GM12878 (cell line): ENCODE data around the gene DDX19B. TPM values are rescaled to one million over a fixed set of nuclear protein-coding genes. Genes with fewer than 3 reads are reported as not detected.

Experiments
- ATAC-seq: fragments of 200-7000 bp; cut with Tn5 transposase; 3 replicates; pipeline ENCODE4 v1.9.1; 2020; ENCODE audit warnings: mild to moderate bottlenecking, moderate library complexity
- BruUV-seq: library from RNA; stranded (reverse); fragments of 400-500 nt; replicated peaks from 2 replicates; lab custom pipeline; 2021; lab: Mats Ljungman, UMichigan
- CTCF ChIA-PET: fragments of 300-600 bp; sonication (Branson Sonifier 250); formaldehyde crosslinking; extraction: SDS; loops from one replicate; lab custom pipeline; 2021; ENCODE audit warnings: inconsistent platforms; lab: Yijun Ruan, JAX
- POLR2A ChIA-PET: fragments of 350-600 bp; formaldehyde crosslinking; extraction: SDS; loops from one replicate; lab custom pipeline; 2021; ENCODE audit warnings: inconsistent platforms; lab: Charles Lee
- RAD21 ChIA-PET: fragments of 300-600 bp; sonication (Branson Sonifier 250); formaldehyde crosslinking; loops from one replicate; lab custom pipeline; 2023; ENCODE audit warnings: antibody characterized with exemption; ENCODE audit not compliant: unreplicated experiment; lab: Charles Lee
- SMC1A ChIA-PET: fragments of 300-600 bp; sonication (Branson Sonifier 250); formaldehyde crosslinking; loops from one replicate; lab custom pipeline; 2023; ENCODE audit not compliant: unreplicated experiment, uncharacterized antibody; lab: Charles Lee
- DNase-seq: peaks from one replicate; pipeline ENCODE4 v3.0.0-alpha.2; 2011; ENCODE audit warnings: low read depth, low spot score
- FAIRE-seq: peaks from 3 replicates; lab custom pipeline; 2011; peaks lifted over from hg19 to GRCh38; lab: Jason Lieb, UNC
- H2AFZ ChIP-seq: 2 replicates; pipeline ENCODE4 v1.6.0; 2011; ENCODE audit warnings: low read depth, low read length, control low read depth; ENCODE audit not compliant: control insufficient read depth
- H3K27ac ChIP-seq: 2 replicates; pipeline ENCODE4 v1.5.1; 2011; ENCODE audit warnings: control low read depth; ENCODE audit not compliant: control insufficient read depth, insufficient read depth
- H3K27me3 ChIP-seq, 2 experiments: replicated peaks in 1 of 2; 2 replicates each; pipeline versions ENCODE4 v1.6.0 to v1.6.1; 2011; ENCODE audit warnings: low read length in 1 of 2; ENCODE audit not compliant: control insufficient read depth in 2 of 2, insufficient read depth in 2 of 2
- H3K36me3 ChIP-seq, 2 experiments: 2 replicates each; pipeline ENCODE4 v1.5.1; 2011; ENCODE audit warnings: low read length in 1 of 2; ENCODE audit not compliant: control insufficient read depth in 2 of 2, insufficient read depth in 2 of 2
- H3K4me1 ChIP-seq: 2 replicates; pipeline ENCODE4 v1.6.1; 2011; ENCODE audit warnings: mild to moderate bottlenecking, low read length, moderate library complexity, mixed read lengths; ENCODE audit not compliant: control insufficient read depth, insufficient read depth
- H3K4me2 ChIP-seq: 2 replicates; pipeline ENCODE4 v1.6.0; 2011; ENCODE audit warnings: control low read depth; ENCODE audit not compliant: control insufficient read depth, insufficient read depth
- H3K4me3 ChIP-seq: fragments of 200-600 bp; sonication (generic); 2 replicates; pipeline ENCODE4 v1.5.1; 2016
- H3K79me2 ChIP-seq: 2 replicates; pipeline ENCODE4 v1.6.0; 2011; ENCODE audit warnings: low read length; ENCODE audit not compliant: control insufficient read depth, insufficient read depth
- H3K9ac ChIP-seq: 2 replicates; pipeline ENCODE4 v1.8.0; 2011; ENCODE audit warnings: low read length, control low read depth, mixed read lengths; ENCODE audit not compliant: control insufficient read depth, insufficient read depth
- H3K9me3 ChIP-seq: replicated peaks from 3 replicates; pipeline ENCODE4 v1.5.1; 2011; ENCODE audit warnings: mild to moderate bottlenecking, low read length; ENCODE audit not compliant: control insufficient read depth, insufficient read depth
- H4K20me1 ChIP-seq: 2 replicates; pipeline ENCODE4 v1.6.0; 2011; ENCODE audit not compliant: control insufficient read depth, insufficient read depth
- CTCF ChIP-seq, 3 experiments: IDR thresholded peaks in 2 of 3; conservative IDR thresholded peaks in 1 of 3; 2 replicates each; pipeline ENCODE4 v1.5.1; 2011; ENCODE audit warnings: low read depth in 3 of 3, low read length in 3 of 3, mild to moderate bottlenecking in 3 of 3, control low read depth in 2 of 3, moderate library complexity in 2 of 3, inconsistent platforms in 1 of 3, mixed read lengths in 1 of 3; ENCODE audit not compliant: control insufficient read depth in 2 of 3, insufficient read depth in 1 of 3; ENCODE audit errors: extremely low read depth in 1 of 3
- POLR2AphosphoS5 ChIP-seq: IDR thresholded peaks from 2 replicates; pipeline ENCODE4 v1.6.1; 2011; ENCODE audit warnings: mild to moderate bottlenecking, low read length, inconsistent platforms
- RELA ChIP-seq: fragments of 450-650 bp; IDR thresholded peaks from 2 replicates; pipeline ENCODE4 v1.8.0; 2014; ENCODE audit warnings: borderline replicate concordance; ENCODE audit not compliant: partially characterized antibody
- RELB ChIP-seq: fragments of 450-650 bp; IDR thresholded peaks from 2 replicates; pipeline ENCODE4 v1.6.1; 2017; ENCODE audit warnings: low read depth, mild to moderate bottlenecking, moderate library complexity
- REST ChIP-seq: IDR thresholded peaks from 2 replicates; pipeline ENCODE4 v1.6.1; 2012; ENCODE audit warnings: mild to moderate bottlenecking, low read depth, low read length
- TCF7 ChIP-seq: IDR thresholded peaks from 2 replicates; pipeline ENCODE4 v1.6.1; 2014; ENCODE audit warnings: antibody characterized with exemption, borderline replicate concordance
- ZSCAN29 ChIP-seq: fragments of 450-650 bp; IDR thresholded peaks from 2 replicates; pipeline ENCODE4 v1.6.1; 2017; ENCODE audit warnings: mild to moderate bottlenecking, moderate library complexity
- WGBS: methylation state at CpG from one replicate; pipeline ENCODE4 v1.1.6; 2016; ENCODE audit warnings: low lambda C conversion rate; ENCODE audit not compliant: insufficient replicate concordance, insufficient coverage; ENCODE audit errors: missing lambda C conversion rate; 5-methylcytosine and 5-hydroxymethylcytosine counted together
- in situ Hi-C: fragments of 300-500 bp; cut with MboI; formaldehyde crosslinking; loops from 9 replicates; pipeline ENCODE4 v1.14.3; 2018; ENCODE audit warnings: mixed read lengths
- intact Hi-C: fragments of 100-400 bp; cut with micrococcal nuclease; formaldehyde crosslinking; loops from one replicate; pipeline ENCODE4 v1.14.2; 2022; ENCODE audit not compliant: unreplicated experiment
- polyA plus RNA-seq, 11 experiments: library from polyadenylated mRNA; depleted of rRNA in 4 of 11; unstranded in 6 of 11; stranded (reverse) in 5 of 11; fragments of >200 nt; fragmentation: Nextera tagmentation in 4 of 11; fragmentation: Illumina TruSeq in 1 of 11; extraction: Ambion mirVana in 4 of 11; extraction: Trizol in 1 of 11; gene quantifications; 1 replicate in 1 of 11; 2 replicates in 10 of 11; pipeline versions ENCODE4 v1.2.1 to v1.2.3, GENCODE V29; 2011 to 2016; ENCODE audit warnings: inconsistent platforms in 2 of 11, missing spikeins in 2 of 11, low read depth in 1 of 11
- total RNA-seq, 4 experiments: library from RNA; depleted of rRNA in 3 of 4; stranded (reverse); fragments of >200 nt in 3 of 4; fragmentation: Illumina TruSeq in 1 of 4; extraction: Trizol in 1 of 4; gene quantifications; 2 replicates each; pipeline versions ENCODE4 v1.2.1 to v1.2.3, GENCODE V29; 2013 to 2021

Gene DDX19B
- total and polyA plus RNA-seq, 10 of the 15 experiments (the other 5 are each of a cell fraction or from before 2014, with no cell fraction given) = 14.1 to 69.1 (median 42.5) TPM

GRCh38 chr16:70372921-70373728, 74.1 kb downstream of the DDX19B start:
- ChIA-PET RAD21 (interaction anchor here (0.6 to 0.9 kb wide), 2 partner anchors 20 to 281 kb away, joined by 3 read pairs; no protein-coding TSS in a partner anchor), SMC1A (interaction anchor here (1.4 kb wide), 1 partner anchor 13 kb away, joined by 4 read pairs; no protein-coding TSS in a partner anchor), CTCF (interaction anchor here (1.1 kb wide), 1 partner anchor 398 kb away, joined by 3 read pairs; no protein-coding TSS in a partner anchor), POLR2A (interaction anchor here (0.7 kb wide), 1 partner anchor 271 kb away, joined by 3 read pairs; no protein-coding TSS in a partner anchor)
- no peak overlapping the region for H2AFZ ChIP-seq
- no peaks in the 10 kb centered on the region for H4K20me1 ChIP-seq
- no TSS peak for BruUV-seq
- H3K27me3 ChIP-seq = no peaks in the 10 kb centered on the region
- peaks cover 8 to 14% of the 10 kb centered on the region in 2 experiments; a peak in 3 of 4 replicates for H3K36me3 ChIP-seq
- H3K9me3 ChIP-seq = no peaks in the 10 kb centered on the region
- no peak overlapping the region for H3K9ac ChIP-seq
- no peak overlapping the region for H3K4me2 ChIP-seq
- TF ChIP-seq RELB (no peak), RELA (no peak), CTCF (IDR thresholded peaks at IDR 0.05 in 2 of 3, conservative IDR thresholded peaks at IDR 0.05 in 1 of 3; ENCODE audit: control insufficient read depth in 2 of 3, extremely low read depth in 1 of 3, insufficient read depth in 1 of 3, low read depth in 3 of 3, low read length in 3 of 3) (no peak), ZSCAN29 (no peak), REST (no peak), TCF7 (no peak), POLR2AphosphoS5 (peak; percentile 48; the same call in 1 of the 2 replicates)
- H3K27ac ChIP-seq = no peak overlapping the region
- no peak for DNase-seq
- FAIRE-seq = no peak
- intact Hi-C loops (loop anchor here (5.0 kb wide), 1 partner anchor 279 kb away; no protein-coding TSS in a partner anchor), in situ Hi-C loops (no loop called here)
- WGBS = 96% methylated on average over 22 of the region's 22 CpGs
- no peaks in the 10 kb centered on the region for H3K79me2 ChIP-seq
- H3K4me1 ChIP-seq = peaks cover 5% of the 10 kb centered on the region
- ATAC-seq = no peak
- H3K4me3 ChIP-seq = no peak overlapping the region
